ENCODE measurements around the gene DCUN1D3.
"Not testable (repeated sequence)": the region's sequence is repeated elsewhere in the genome, so short reads cannot be mapped to it uniquely, and the experiment has no call there.

The DCUN1D3 gene

GRCh38 chr16:20940871-20941635, 40.9 kb upstream of the DCUN1D3 start:
- TF ChIP-seq CTCF (conservative IDR thresholded peaks at IDR 0.05) = no peak
- no peak overlapping the region for H3K27ac ChIP-seq

GRCh38 chr16:20939611-20940010, 39.5 kb upstream of the DCUN1D3 start:
- no peak for TF ChIP-seq CTCF (conservative IDR thresholded peaks at IDR 0.05)
- H3K27ac ChIP-seq = no peak overlapping the region

DNA sequence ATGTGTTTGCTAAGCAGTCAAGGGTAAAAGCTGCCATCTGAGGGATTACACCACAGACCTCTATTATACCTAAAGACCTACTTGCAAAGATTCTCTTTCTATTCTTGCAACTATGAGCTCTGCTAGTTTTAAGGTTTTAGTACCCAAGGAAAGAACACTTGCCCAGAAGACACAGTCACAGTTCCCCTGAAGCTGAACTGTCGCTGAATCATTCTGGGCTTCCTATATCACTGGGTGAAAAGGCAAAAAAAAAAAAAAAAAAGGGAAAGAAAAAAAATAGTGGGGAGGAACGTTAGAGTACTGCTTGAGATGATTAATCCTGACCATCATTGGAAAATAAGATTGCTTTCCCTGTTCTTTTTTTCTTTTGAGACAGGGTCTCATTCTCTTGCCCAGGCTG, 38.3 kb upstream of the DCUN1D3 start:
- TF ChIP-seq CTCF (conservative IDR thresholded peaks at IDR 0.05) = no peak
- no peak overlapping the region for H3K27ac ChIP-seq

DNA sequence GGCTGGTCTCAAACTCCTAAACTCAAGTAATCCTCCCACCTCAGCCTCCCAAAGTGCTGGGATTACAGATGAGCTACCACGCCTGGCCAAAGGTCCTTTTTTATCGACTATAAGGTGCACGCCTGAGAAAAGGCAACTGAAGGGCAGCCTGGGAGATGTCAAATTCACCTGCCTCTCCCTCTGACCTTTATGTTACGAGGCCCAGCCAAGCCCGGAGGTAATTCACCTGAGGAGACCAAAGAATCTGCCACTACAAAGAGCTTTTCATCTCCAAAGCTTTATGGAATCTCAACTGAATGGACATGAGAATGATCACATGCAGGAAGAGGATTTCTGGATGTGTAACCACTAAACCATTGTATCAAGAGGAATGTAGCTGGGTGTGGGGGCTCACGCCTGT, 37.6 kb upstream of the DCUN1D3 start:
- TF ChIP-seq CTCF (conservative IDR thresholded peaks at IDR 0.05) = no peak
- no peak overlapping the region for H3K27ac ChIP-seq

GRCh38 chr16:20933589-20933988, 33.4 kb upstream of the DCUN1D3 start:
- no peak for TF ChIP-seq CTCF (conservative IDR thresholded peaks at IDR 0.05)
- H3K27ac ChIP-seq = no peak overlapping the region

DNA sequence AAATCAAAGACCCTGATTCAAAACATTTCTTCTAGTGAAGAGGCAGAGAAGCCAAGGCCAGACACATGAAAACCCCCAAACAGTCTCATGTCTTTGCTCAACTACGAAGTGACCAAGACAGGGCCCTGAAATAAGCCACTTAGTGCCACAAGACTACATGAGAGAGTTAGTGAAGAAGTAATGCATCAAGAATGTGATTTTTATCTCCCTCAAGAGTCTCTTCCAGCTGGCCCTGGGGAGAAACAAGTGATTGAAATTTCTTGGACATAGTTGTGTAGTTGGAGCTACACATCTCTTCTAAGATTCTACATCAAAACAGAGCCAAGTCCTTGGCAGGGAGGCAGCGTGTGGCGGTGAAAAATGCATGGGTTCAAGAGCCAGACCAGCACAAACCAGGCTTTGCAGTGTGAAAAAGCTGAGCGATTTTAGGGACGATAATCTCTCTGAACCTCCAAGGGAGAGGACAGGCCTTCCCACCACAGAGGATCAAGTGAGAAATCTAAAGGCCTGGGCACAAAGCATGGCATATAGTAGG, 31.0 kb upstream of the DCUN1D3 start:
- no peak overlapping the region for H3K27ac ChIP-seq
- TF ChIP-seq CTCF (conservative IDR thresholded peaks at IDR 0.05) = no peak

DNA sequence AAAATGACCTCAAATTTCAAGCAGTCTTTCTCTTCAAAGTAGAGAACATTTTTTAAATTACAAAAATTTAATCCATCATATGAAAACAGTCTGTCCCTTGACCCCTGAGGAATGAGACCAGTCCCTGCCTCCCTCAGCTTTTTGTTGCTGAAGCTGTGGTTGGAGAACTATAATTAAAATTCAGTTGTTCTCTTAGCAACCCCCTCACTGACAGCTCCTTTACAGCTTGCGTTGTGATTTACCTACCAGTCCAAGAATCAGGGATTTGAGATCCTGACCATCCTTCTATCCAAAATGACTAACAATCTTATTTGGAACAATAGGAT, 30.2 kb upstream of the DCUN1D3 start:
- no peak for TF ChIP-seq CTCF (conservative IDR thresholded peaks at IDR 0.05)

GRCh38 chr16:20929676-20930364, 29.7 kb upstream of the DCUN1D3 start:
- H3K27ac ChIP-seq = not testable (repeated sequence)

More for the DNA sequence above, 30.2 kb upstream of the DCUN1D3 start:
- no peak overlapping the region for H3K27ac ChIP-seq

Measured in VCaP (cell line).